Measurements from ENCODE around the gene USP49. TPM values are rescaled to one million over a fixed set of nuclear protein-coding genes. Genes with fewer than 3 reads are reported as not detected.

USP49 gene
- total and polyA plus RNA-seq, 9 donors: 2.7 to 6.4 (median 5.0) TPM

DNA sequence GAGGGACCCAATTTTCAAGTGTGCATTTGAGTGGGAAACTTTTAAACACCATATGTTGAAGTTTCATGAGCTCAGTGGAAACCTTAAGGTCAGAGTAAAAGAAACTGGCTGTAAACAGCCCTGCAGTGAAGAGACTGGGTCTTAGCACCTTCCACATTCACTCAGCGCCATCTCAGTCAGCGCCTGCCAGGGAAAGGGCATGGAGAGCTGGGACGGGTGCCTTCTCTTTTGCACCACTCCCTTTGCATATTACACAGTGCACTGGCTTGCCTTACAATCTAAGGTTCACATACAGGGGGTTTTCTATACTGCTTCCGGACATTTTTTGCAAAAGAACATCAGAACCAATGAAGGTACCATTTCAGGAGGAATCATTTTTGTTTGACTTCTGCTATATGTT is 103.2 kb downstream of the USP49 start:
- no peaks in the 10 kb centered on the region for H3K27me3 ChIP-seq (ENCODE audit: control insufficient read depth, insufficient read depth, low read length)
- no peaks in the 10 kb centered on the region for H3K9me3 ChIP-seq (replicated peaks; ENCODE audit: control insufficient read depth, low read depth, low read length)
- H3K36me3 ChIP-seq (ENCODE audit: control insufficient read depth, insufficient read depth, low read length): peaks cover 51% of the 10 kb centered on the region
- peaks cover 5% of the 10 kb centered on the region for H3K4me1 ChIP-seq (ENCODE audit: control insufficient read depth, insufficient read depth, low read length)
- DNase-seq: no peak
- H3K4me3 ChIP-seq (ENCODE audit: low read length): no peak overlapping the region
- WGBS (ENCODE audit: insufficient coverage): 100% methylated on average over 2 of the region's 4 CpGs
- no peak overlapping the region for H3K27ac ChIP-seq (ENCODE audit: low read length)

DNA sequence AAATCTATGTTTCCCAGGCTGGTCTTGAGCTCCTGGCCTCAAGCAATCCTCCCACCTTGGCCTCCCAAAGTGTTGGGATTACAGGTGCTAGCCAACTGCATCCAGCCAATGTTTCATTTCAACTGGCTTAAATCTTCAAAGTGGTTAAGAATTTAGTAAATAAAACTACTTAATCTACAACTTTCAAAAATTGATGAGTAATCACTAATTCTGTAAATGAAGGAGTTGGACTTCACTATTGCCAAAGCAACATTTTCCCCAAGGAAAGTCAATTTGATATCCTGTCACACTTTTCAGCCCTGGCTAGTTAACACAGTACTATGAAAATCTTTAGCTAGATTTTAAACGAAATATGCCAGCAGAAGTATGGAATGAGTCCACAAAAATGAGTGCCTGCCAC is 103.9 kb downstream of the USP49 start:
- DNase-seq: no peak
- WGBS (ENCODE audit: insufficient coverage): no CpG with 5 or more reads among the region's 1 CpG
- Histone ChIP-seq H3K4me1 (ENCODE audit: control insufficient read depth, insufficient read depth, low read length) (peaks cover 5% of the 10 kb centered on the region), H3K27ac (ENCODE audit: low read length) (no peak overlapping the region), H3K9me3 (replicated peaks; ENCODE audit: control insufficient read depth, low read depth, low read length) (no peaks in the 10 kb centered on the region), H3K27me3 (ENCODE audit: control insufficient read depth, insufficient read depth, low read length) (no peaks in the 10 kb centered on the region), H3K4me3 (ENCODE audit: low read length) (no peak overlapping the region), H3K36me3 (ENCODE audit: control insufficient read depth, insufficient read depth, low read length) (peaks cover 50% of the 10 kb centered on the region)

DNA sequence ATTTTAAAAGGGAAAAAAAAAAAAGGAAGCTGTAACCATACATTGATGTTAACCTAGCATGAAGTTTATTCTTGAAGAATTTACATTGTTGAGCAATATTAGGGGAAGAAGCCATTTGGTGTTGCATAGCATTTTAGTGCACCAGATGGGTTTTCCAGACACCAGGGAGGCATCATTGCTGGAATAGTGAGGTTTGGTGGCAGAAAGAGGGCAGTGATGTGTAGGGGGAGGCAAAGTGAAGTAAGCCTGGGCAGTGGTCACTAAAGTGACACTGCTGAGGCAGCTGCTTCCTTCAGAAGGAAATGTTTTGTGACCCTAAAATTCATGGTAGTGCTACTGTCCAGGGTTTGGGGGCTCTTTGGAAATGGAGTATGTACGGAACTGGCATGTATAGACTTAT is 105.1 kb downstream of the USP49 start:
- 80% methylated on average over 1 of the region's 1 CpG for WGBS (ENCODE audit: insufficient coverage)
- Histone ChIP-seq H3K36me3 (ENCODE audit: control insufficient read depth, insufficient read depth, low read length) (peaks cover 42% of the 10 kb centered on the region), H3K4me1 (ENCODE audit: control insufficient read depth, insufficient read depth, low read length) (peaks cover 18% of the 10 kb centered on the region), H3K27me3 (ENCODE audit: control insufficient read depth, insufficient read depth, low read length) (no peaks in the 10 kb centered on the region), H3K4me3 (ENCODE audit: low read length) (no peak overlapping the region), H3K27ac (ENCODE audit: low read length) (no peak overlapping the region), H3K9me3 (replicated peaks; ENCODE audit: control insufficient read depth, low read depth, low read length) (no peaks in the 10 kb centered on the region)
- DNase-seq: no peak

DNA sequence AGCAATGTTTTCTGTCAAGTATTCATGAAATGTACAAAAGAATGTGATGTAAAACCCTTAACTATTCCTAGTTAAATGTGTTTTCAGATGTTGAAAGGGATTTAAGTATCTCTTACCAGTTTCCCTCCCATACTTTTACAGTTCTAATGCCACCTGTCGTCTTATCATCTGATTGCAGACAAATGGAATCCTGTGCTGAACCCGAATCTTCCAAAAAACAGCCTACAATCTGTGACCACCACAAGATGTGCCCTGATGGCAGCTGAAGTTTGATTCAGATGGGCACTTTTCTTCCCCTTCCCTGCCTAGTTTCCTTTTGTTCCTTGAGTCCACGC is 105.8 kb downstream of the USP49 start:
- Histone ChIP-seq H3K4me3 (ENCODE audit: low read length) (no peak overlapping the region), H3K27ac (ENCODE audit: low read length) (no peak overlapping the region), H3K36me3 (ENCODE audit: control insufficient read depth, insufficient read depth, low read length) (peaks cover 37% of the 10 kb centered on the region), H3K4me1 (ENCODE audit: control insufficient read depth, insufficient read depth, low read length) (peaks cover 23% of the 10 kb centered on the region), H3K9me3 (replicated peaks; ENCODE audit: control insufficient read depth, low read depth, low read length) (no peaks in the 10 kb centered on the region), H3K27me3 (ENCODE audit: control insufficient read depth, insufficient read depth, low read length) (no peaks in the 10 kb centered on the region)
- DNase-seq: no peak
- 74% methylated on average over 2 of the region's 3 CpGs for WGBS (ENCODE audit: insufficient coverage)

DNA sequence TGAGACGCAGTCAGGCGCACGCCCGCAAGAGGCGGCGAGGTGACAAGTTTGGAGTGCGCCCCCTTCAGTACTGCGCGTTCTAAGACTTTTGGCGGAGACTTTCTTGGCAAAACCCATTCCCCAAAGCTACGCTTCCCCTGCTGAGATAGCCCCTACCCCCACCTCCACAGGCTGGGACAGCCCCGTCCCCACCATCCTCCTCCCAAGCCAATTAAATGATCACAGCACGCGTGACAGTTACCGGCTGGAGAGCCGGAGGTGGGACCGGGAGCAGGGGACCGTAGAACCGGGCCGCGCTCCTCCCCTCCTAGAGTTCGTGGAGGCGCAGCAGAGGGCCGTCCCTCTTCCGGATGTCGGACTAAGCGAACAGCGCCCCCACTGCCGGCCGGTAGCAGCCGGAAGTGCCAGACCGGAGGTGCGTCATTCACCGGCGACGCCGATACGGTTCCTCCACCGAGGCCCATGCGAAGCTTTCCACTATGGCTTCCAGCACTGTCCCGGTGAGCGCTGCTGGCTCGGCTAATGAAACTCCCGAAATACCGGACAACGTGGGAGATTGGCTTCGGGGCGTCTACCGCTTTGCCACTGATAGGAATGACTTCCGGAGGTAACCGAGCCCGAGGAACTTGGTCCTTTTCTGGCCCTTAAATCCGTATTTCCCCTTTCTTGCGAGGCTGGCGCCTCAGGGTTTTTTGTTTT is 107.8 kb downstream of the USP49 start, which contains the start of gene TOMM6:
Gene TOMM6 (plus strand): TSS at position 476 of the 699 bp plus-strand sequence. CDS start 4 bp downstream, at position 480.
- WGBS (ENCODE audit: insufficient coverage): 0% methylated on average over 49 of the region's 55 CpGs
- Histone ChIP-seq H3K4me3 (ENCODE audit: low read length) (peak within 1 kb of the TSS; percentile 89), H3K27ac (ENCODE audit: low read length) (peak within 1 kb of the TSS; percentile 97), H3K9me3 (replicated peaks; ENCODE audit: control insufficient read depth, low read depth, low read length) (no peaks in the 10 kb centered on the region), H3K36me3 (ENCODE audit: control insufficient read depth, insufficient read depth, low read length) (peaks cover 35% of the 10 kb centered on the region), H3K4me1 (ENCODE audit: control insufficient read depth, insufficient read depth, low read length) (peaks cover 23% of the 10 kb centered on the region), H3K27me3 (ENCODE audit: control insufficient read depth, insufficient read depth, low read length) (no peaks in the 10 kb centered on the region)
- peak; percentile 98 for DNase-seq

DNA sequence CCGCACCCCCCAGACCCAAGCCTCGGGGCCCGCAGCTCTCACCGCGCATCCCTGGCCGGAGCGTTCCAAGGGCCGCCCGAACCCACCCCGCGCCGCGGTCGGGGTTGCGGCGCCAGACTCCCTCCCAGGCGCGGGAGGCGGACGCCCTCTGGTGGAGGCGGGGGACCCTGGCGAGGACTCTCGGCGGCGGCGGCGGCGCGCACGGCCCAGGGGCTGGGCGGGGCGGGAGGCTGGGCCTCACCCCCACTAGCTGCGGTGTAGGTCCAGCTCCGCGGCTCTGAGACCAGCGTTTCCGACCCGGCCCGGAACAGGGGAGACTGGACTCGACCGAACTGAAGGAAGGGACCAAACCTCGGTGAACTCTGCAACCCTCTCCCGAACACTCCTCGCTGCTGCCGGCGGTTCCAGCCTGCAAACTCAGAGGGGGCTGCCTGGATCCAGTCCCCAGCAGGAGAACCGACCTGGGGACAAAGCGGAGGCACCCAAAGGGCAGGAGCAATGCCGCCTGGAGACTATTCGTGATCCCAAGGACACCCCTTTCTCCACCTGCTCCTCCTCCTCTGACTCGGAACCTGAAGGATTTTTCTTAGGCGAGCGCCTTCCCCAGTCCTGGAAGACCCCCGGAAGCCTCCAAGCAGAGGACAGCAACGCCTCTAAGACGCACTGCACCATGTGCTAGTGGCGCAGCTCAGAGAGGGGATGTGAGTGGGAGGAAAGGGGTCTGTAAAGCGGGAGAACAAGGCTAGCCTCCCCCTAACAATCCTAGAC is 108.5 kb downstream of the USP49 start:
- H3K27me3 ChIP-seq (ENCODE audit: control insufficient read depth, insufficient read depth, low read length): no peaks in the 10 kb centered on the region
- no peaks in the 10 kb centered on the region for H3K9me3 ChIP-seq (replicated peaks; ENCODE audit: control insufficient read depth, low read depth, low read length)
- DNase-seq: peak; percentile 94
- H3K36me3 ChIP-seq (ENCODE audit: control insufficient read depth, insufficient read depth, low read length): peaks cover 28% of the 10 kb centered on the region
- peak overlapping the region; percentile 89 for H3K4me3 ChIP-seq (ENCODE audit: low read length)
- peak overlapping the region; percentile 97 for H3K27ac ChIP-seq (ENCODE audit: low read length)
- H3K4me1 ChIP-seq (ENCODE audit: control insufficient read depth, insufficient read depth, low read length): peaks cover 23% of the 10 kb centered on the region
- WGBS (ENCODE audit: insufficient coverage): under 1% methylated on average over 56 of the region's 58 CpGs

DNA sequence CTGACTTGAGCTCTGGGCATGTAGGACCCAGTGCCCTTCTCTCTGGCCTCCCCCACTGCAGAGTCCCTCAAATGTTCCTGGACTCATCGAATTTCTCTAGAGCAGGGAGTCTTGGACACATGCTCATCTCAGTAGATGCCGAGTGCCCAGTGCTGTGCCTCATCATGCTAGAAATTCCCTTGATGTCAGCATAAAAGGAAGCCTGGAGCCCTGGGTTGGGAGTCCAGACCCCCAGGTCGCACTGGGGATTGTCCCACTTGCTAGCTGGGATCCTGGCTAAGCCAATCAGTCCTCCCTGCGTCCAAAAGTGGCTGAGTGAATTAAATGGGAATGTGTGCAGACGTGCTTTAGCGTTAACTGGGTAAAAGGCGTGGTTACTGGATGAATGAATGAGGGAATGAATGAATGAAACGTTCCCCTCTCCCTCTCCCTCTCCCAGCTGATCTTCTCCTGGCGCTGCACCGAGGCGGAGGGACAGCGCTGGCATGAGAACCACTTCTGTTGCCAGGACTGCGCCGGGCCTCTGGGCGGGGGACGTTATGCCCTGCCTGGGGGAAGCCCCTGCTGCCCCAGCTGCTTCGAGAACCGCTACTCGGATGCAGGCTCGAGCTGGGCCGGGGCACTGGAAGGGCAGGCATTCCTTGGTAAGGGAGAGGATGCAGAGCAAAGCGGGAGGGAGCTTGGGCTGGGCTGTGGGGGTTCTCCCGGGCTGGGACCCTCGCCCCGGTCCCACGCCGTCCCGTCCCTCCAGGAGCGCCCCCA is 109.3 kb downstream of the USP49 start:
- peaks cover 30% of the 10 kb centered on the region for H3K4me1 ChIP-seq (ENCODE audit: control insufficient read depth, insufficient read depth, low read length)
- no peaks in the 10 kb centered on the region for H3K9me3 ChIP-seq (replicated peaks; ENCODE audit: control insufficient read depth, low read depth, low read length)
- DNase-seq: peak; percentile 56
- H3K4me3 ChIP-seq (ENCODE audit: low read length): peak overlapping the region; percentile 89
- H3K27ac ChIP-seq (ENCODE audit: low read length): peak overlapping the region; percentile 74
- WGBS (ENCODE audit: insufficient coverage): 19% methylated on average over 18 of the region's 29 CpGs
- H3K27me3 ChIP-seq (ENCODE audit: control insufficient read depth, insufficient read depth, low read length): no peaks in the 10 kb centered on the region
- peaks cover 22% of the 10 kb centered on the region for H3K36me3 ChIP-seq (ENCODE audit: control insufficient read depth, insufficient read depth, low read length)

DNA sequence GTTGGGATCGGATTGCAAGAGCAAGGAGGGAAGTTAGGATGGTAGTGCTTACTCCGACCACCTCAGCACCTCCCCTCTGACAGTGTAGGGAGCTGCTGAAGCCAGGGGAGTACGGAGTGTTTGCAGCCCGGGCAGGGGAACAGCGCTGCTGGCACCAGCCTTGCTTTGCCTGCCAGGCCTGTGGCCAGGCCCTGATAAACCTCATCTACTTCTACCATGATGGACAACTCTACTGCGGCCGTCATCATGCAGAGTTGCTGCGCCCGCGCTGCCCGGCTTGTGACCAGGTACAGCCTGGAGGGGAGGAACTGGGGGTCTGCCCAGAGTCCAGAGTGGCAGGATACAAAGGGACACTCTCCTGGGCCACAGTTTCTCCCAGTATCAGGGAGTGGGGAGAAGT is 109.9 kb downstream of the USP49 start:
- H3K4me1 ChIP-seq (ENCODE audit: control insufficient read depth, insufficient read depth, low read length): peaks cover 33% of the 10 kb centered on the region
- no peaks in the 10 kb centered on the region for H3K27me3 ChIP-seq (ENCODE audit: control insufficient read depth, insufficient read depth, low read length)
- DNase-seq: no peak
- no peak overlapping the region for H3K4me3 ChIP-seq (ENCODE audit: low read length)
- H3K36me3 ChIP-seq (ENCODE audit: control insufficient read depth, insufficient read depth, low read length): peaks cover 19% of the 10 kb centered on the region
- no peaks in the 10 kb centered on the region for H3K9me3 ChIP-seq (replicated peaks; ENCODE audit: control insufficient read depth, low read depth, low read length)
- no peak overlapping the region for H3K27ac ChIP-seq (ENCODE audit: low read length)
- 40% methylated on average over 3 of the region's 11 CpGs for WGBS (ENCODE audit: insufficient coverage)

DNA sequence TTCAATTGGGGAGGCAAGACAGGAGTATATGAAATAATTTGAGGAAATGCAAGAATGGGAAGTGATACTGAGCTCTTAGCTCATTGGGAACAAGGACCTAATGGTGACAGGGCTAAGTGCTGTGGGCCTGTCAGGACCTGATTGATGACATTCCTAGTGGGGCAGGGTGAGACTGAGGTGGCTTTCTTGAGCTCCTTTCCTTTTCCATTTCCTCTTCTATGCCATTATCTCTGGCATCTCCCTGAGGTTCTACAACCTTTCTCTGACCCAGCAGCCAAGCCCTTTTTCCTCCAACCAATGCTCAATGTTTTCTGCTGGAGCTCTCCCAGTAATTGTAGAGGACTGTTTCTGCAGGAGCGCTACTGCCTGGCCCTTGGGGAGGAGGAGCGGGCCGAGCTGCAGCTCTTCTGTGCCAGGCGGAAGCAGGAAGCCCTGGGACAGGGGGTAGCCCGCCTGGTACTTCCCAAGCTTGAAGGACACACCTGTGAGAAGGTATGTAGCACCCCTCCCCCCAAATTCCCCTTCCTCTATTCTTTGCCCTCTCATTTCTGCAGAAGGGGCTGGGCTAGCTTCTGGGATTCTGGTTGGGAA is 110.5 kb downstream of the USP49 start:
- peaks cover 33% of the 10 kb centered on the region for H3K4me1 ChIP-seq (ENCODE audit: control insufficient read depth, insufficient read depth, low read length)

More for the DNA sequence above, 110.5 kb downstream of the USP49 start:
- H3K4me3 ChIP-seq (ENCODE audit: low read length): no peak overlapping the region
- no peaks in the 10 kb centered on the region for H3K27me3 ChIP-seq (ENCODE audit: control insufficient read depth, insufficient read depth, low read length)
- H3K27ac ChIP-seq (ENCODE audit: low read length): no peak overlapping the region
- peak; percentile 22 for DNase-seq
- peaks cover 16% of the 10 kb centered on the region for H3K36me3 ChIP-seq (ENCODE audit: control insufficient read depth, insufficient read depth, low read length)
- H3K9me3 ChIP-seq (replicated peaks; ENCODE audit: control insufficient read depth, low read depth, low read length): no peaks in the 10 kb centered on the region
- WGBS (ENCODE audit: insufficient coverage): 25% methylated on average over 3 of the region's 5 CpGs
